ENCODE results near the gene PCCB.
"Not testable (repeated sequence)": the region's sequence is repeated elsewhere in the genome, so short reads cannot be mapped to it uniquely, and the experiment has no call there.

The PCCB gene

GRCh38 chr3:136334209-136334608, 84.1 kb downstream of the PCCB start:
- CTCF ChIA-PET: interaction anchor here (0.6 kb wide), 1 partner anchor 597 kb away, joined by 3 read pairs; no protein-coding TSS in a partner anchor
- POLR2A ChIA-PET: interaction anchor here (2.0 kb wide), 1 partner anchor 418 kb away, joined by 4 read pairs; the partner anchor contains the start of gene STAG1

DNA sequence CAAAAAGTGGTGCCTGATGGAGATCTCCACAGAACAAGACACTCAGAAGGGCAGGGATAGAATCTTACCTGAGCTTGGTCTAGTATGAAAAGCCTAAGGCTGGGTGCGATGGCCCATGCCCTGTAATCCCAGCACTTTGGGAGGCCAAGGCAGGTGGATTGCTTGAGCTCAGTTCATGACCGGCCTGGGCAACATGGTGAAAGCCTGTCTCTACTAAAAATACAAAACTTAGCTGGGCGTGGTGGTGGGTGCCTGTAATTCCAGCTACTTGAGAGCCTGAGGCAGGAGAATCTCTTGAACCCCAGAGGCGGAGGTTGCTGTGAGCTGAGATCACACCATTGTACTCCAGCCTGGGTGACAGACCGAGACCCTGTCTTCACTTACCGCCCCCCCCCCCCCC, 84.6 kb downstream of the PCCB start:
- peaks cover 6 to 65% of the 10 kb centered on the region in 2 experiments for H3K36me3 ChIP-seq (ENCODE audit: control insufficient read depth in 2 of 2, insufficient read depth in 1 of 2, low read length in 2 of 2)
- CTCF ChIA-PET; H3K4me3 ChIP-seq (ENCODE audit: low read depth, low read length); H3K9me3 ChIP-seq (ENCODE audit: control insufficient read depth, insufficient read depth, low read depth, low read length); H3K27ac ChIP-seq (ENCODE audit: extremely low read depth, low read depth, low read length); H3K4me1 ChIP-seq (ENCODE audit: control insufficient read depth, insufficient read depth, low read length): not testable (repeated sequence)
- POLR2A ChIA-PET: interaction anchor here (2.0 kb wide), 1 partner anchor 418 kb away, joined by 4 read pairs; the partner anchor contains the start of gene STAG1

More at GRCh38 chr3:136334209-136334608, 84.1 kb downstream of the PCCB start:
- Histone ChIP-seq H3K4me1 (ENCODE audit: control insufficient read depth, insufficient read depth, low read length) (no peaks in the 10 kb centered on the region), H3K4me3 (ENCODE audit: low read depth, low read length) (no peak overlapping the region), H3K9me3 (ENCODE audit: control insufficient read depth, insufficient read depth, low read depth, low read length) (no peaks in the 10 kb centered on the region), H3K27ac (ENCODE audit: extremely low read depth, low read depth, low read length) (no peak overlapping the region), H3K36me3 (ENCODE audit: control insufficient read depth in 2 of 2, insufficient read depth in 1 of 2, low read length in 2 of 2) (peaks cover 2 to 67% of the 10 kb centered on the region in 2 experiments; a peak in 2 of 3 replicates)
- no peak for TF ChIP-seq ZSCAN4 (tag by site-specific recombination; IDR thresholded peaks at IDR 0.05)
- peak; percentile 56 for TF ChIP-seq SCRT2 (tag by site-specific recombination; IDR thresholded peaks at IDR 0.05)
- TF ChIP-seq ZFP3 (tag by site-specific recombination; IDR thresholded peaks at IDR 0.05; ENCODE audit: low read depth): no peak

DNA sequence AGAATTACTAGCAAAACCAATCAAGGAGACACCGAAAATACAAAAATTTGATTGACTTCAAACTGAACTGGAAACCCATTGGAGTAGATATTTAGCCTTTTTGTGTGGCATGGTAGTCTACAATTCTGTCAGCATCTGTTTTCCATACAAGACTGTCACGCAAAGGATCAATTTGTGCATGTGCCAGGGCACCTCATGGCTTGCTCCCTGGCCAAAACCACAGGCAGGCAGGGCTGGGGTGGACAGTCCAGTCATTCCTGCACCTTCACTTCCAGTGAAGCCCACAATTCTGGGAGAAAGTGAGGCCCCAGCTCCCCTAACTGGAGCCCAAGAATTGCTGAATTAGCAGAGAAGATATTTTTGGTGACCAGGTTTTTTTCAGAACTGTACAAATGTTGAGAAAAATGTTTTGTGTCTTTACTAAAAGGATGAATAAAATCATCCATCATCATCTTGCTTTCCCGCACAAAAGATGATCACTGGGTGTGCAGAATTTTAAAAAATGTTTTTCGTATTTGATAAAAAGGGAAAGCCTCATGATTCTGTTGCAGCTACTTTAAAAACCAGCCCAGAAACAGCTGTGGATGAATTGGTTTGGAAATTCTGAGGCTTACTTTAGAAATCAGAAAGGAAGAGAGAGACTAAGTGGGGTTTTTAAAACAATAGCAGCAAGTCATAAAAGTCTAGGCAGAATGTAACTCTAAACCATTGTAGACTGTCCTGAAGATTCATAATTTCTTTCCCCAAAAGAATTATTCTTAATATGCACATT, 86.4 kb downstream of the PCCB start:
- Histone ChIP-seq H3K4me3 (ENCODE audit: low read depth, low read length) (no peak overlapping the region), H3K4me1 (ENCODE audit: control insufficient read depth, insufficient read depth, low read length) (no peaks in the 10 kb centered on the region), H3K9me3 (ENCODE audit: control insufficient read depth, insufficient read depth, low read depth, low read length) (no peaks in the 10 kb centered on the region), H3K36me3 (ENCODE audit: control insufficient read depth in 2 of 2, insufficient read depth in 1 of 2, low read length in 2 of 2) (peaks cover 6 to 74% of the 10 kb centered on the region in 2 experiments), H3K27ac (ENCODE audit: extremely low read depth, low read depth, low read length) (no peak overlapping the region)
- ChIA-PET POLR2A (no interaction called here), CTCF (no interaction called here)
- no peak for TF ChIP-seq BCL11B (tag by site-specific recombination; IDR thresholded peaks at IDR 0.05; ENCODE audit: low read depth)
- TF ChIP-seq, protein P1, sequence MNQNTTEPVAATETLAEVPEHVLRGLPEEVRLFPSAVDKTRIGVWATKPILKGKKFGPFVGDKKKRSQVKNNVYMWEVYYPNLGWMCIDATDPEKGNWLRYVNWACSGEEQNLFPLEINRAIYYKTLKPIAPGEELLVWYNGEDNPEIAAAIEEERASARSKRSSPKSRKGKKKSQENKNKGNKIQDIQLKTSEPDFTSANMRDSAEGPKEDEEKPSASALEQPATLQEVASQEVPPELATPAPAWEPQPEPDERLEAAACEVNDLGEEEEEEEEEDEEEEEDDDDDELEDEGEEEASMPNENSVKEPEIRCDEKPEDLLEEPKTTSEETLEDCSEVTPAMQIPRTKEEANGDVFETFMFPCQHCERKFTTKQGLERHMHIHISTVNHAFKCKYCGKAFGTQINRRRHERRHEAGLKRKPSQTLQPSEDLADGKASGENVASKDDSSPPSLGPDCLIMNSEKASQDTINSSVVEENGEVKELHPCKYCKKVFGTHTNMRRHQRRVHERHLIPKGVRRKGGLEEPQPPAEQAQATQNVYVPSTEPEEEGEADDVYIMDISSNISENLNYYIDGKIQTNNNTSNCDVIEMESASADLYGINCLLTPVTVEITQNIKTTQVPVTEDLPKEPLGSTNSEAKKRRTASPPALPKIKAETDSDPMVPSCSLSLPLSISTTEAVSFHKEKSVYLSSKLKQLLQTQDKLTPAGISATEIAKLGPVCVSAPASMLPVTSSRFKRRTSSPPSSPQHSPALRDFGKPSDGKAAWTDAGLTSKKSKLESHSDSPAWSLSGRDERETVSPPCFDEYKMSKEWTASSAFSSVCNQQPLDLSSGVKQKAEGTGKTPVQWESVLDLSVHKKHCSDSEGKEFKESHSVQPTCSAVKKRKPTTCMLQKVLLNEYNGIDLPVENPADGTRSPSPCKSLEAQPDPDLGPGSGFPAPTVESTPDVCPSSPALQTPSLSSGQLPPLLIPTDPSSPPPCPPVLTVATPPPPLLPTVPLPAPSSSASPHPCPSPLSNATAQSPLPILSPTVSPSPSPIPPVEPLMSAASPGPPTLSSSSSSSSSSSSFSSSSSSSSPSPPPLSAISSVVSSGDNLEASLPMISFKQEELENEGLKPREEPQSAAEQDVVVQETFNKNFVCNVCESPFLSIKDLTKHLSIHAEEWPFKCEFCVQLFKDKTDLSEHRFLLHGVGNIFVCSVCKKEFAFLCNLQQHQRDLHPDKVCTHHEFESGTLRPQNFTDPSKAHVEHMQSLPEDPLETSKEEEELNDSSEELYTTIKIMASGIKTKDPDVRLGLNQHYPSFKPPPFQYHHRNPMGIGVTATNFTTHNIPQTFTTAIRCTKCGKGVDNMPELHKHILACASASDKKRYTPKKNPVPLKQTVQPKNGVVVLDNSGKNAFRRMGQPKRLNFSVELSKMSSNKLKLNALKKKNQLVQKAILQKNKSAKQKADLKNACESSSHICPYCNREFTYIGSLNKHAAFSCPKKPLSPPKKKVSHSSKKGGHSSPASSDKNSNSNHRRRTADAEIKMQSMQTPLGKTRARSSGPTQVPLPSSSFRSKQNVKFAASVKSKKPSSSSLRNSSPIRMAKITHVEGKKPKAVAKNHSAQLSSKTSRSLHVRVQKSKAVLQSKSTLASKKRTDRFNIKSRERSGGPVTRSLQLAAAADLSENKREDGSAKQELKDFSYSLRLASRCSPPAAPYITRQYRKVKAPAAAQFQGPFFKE (tag by site-specific recombination; IDR thresholded peaks at IDR 0.05; ENCODE audit: borderline replicate concordance): no peak
- no peak for TF ChIP-seq OVOL3 (tag by site-specific recombination; IDR thresholded peaks at IDR 0.05)
- TF ChIP-seq ZNF266 (tag by site-specific recombination; IDR thresholded peaks at IDR 0.05; ENCODE audit: low read depth): no peak

- H3K36me3 ChIP-seq (ENCODE audit: control insufficient read depth in 2 of 2, insufficient read depth in 1 of 2, low read length in 2 of 2): peaks cover 6 to 30% of the 10 kb centered on the region in 2 experiments
- ChIA-PET CTCF (interaction anchor here (0.8 kb wide), 1 partner anchor 670 kb away, joined by 5 read pairs; no protein-coding TSS in a partner anchor), POLR2A (no interaction called here)
- H3K4me1 ChIP-seq (ENCODE audit: control insufficient read depth, insufficient read depth, low read length): peaks cover 5% of the 10 kb centered on the region; the same call in 1 of the 2 replicates
- no peak overlapping the region for H3K27ac ChIP-seq (ENCODE audit: extremely low read depth, low read depth, low read length)
- no peaks in the 10 kb centered on the region for H3K9me3 ChIP-seq (ENCODE audit: control insufficient read depth, insufficient read depth, low read depth, low read length)
- H3K4me3 ChIP-seq (ENCODE audit: low read depth, low read length): no peak overlapping the region
- no peak for TF ChIP-seq ZBTB6 (tag by site-specific recombination; IDR thresholded peaks at IDR 0.05)
- TF ChIP-seq ZNF223 (tag by site-specific recombination; IDR thresholded peaks at IDR 0.05): no peak
- TF ChIP-seq BCL6B (tag by site-specific recombination; IDR thresholded peaks at IDR 0.05): peak; percentile 61
- peak; percentile 85; the same call in 1 of the 2 replicates for TF ChIP-seq ZNF239 (tag by site-specific recombination; IDR thresholded peaks at IDR 0.05)
- no peak for TF ChIP-seq BCL11B (tag by site-specific recombination; IDR thresholded peaks at IDR 0.05; ENCODE audit: low read depth)
- TF ChIP-seq ZFHX2 (tag by site-specific recombination; conservative IDR thresholded peaks at IDR 0.05): no peak
- TF ChIP-seq ZNF214 (tag by site-specific recombination; IDR thresholded peaks at IDR 0.05; ENCODE audit: borderline replicate concordance): no peak
- TF ChIP-seq ZNF549 (tag by site-specific recombination; IDR thresholded peaks at IDR 0.05): peak; percentile 44; the same call in 1 of the 2 replicates
- TF ChIP-seq ZNF701 (tag by site-specific recombination; IDR thresholded peaks at IDR 0.05): no peak
Measured at GRCh38 chr3:136343446-136343845, 93.3 kb downstream of the PCCB start.

All from HEK293 (cell line).